GM10248 (cell line): ENCODE results near the gene REEP6.

ENCODE experiments used
- CTCF ChIA-PET: fragments of 300-600 bp; sonication (Branson Sonifier 250); formaldehyde crosslinking; extraction: SDS; loops from one replicate; lab custom pipeline; 2021; ENCODE audit warnings: antibody characterized with exemption; lab: Yijun Ruan, JAX
- POLR2A ChIA-PET: fragments of 350-650 bp; sonication (Branson Sonifier 250); formaldehyde crosslinking; extraction: SDS; loops from one replicate; lab custom pipeline; 2020; ENCODE audit warnings: antibody characterized with exemption; lab: Yijun Ruan, JAX
- DNase-seq: peaks from one replicate; pipeline ENCODE4 v3.0.0; 2012; ENCODE audit errors: extremely low spot score
- TF ChIP-seq, protein P1 (sequence below): IDR thresholded peaks from 2 replicates; pipeline ENCODE4 v1.5.1; 2012; ENCODE audit warnings: mild to moderate bottlenecking, low read depth; ENCODE audit errors: extremely low read depth, missing control alignments, control extremely low read depth

REEP6 gene

GRCh38 chr19:1520203-1520780 lies 29.3 kb downstream of the REEP6 start:
- no peak for DNase-seq
- ChIA-PET CTCF (interaction anchor here (0.8 kb wide), 1 partner anchor 152 kb away, joined by 3 read pairs; no protein-coding TSS in a partner anchor), POLR2A (no interaction called here)
- TF ChIP-seq, protein P1, sequence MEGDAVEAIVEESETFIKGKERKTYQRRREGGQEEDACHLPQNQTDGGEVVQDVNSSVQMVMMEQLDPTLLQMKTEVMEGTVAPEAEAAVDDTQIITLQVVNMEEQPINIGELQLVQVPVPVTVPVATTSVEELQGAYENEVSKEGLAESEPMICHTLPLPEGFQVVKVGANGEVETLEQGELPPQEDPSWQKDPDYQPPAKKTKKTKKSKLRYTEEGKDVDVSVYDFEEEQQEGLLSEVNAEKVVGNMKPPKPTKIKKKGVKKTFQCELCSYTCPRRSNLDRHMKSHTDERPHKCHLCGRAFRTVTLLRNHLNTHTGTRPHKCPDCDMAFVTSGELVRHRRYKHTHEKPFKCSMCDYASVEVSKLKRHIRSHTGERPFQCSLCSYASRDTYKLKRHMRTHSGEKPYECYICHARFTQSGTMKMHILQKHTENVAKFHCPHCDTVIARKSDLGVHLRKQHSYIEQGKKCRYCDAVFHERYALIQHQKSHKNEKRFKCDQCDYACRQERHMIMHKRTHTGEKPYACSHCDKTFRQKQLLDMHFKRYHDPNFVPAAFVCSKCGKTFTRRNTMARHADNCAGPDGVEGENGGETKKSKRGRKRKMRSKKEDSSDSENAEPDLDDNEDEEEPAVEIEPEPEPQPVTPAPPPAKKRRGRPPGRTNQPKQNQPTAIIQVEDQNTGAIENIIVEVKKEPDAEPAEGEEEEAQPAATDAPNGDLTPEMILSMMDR, result no peak

- DNase-seq, result no peak
- ChIA-PET CTCF (interaction anchor here (1.9 kb wide), 1 partner anchor 25 kb away, joined by 7 read pairs; no protein-coding TSS in a partner anchor), POLR2A (no interaction called here)
- TF ChIP-seq, protein P1, result no peak
Measured at GRCh38 chr19:1521636-1522035, 30.7 kb downstream of the REEP6 start.

- POLR2A ChIA-PET, result no interaction called here
- DNase-seq, result no peak
- TF ChIP-seq, protein P1, result no peak
- CTCF ChIA-PET, result interaction anchor here (1.9 kb wide), 1 partner anchor 24 kb away, joined by 7 read pairs; no protein-coding TSS in a partner anchor
Measured at GRCh38 chr19:1522061-1522460, 31.1 kb downstream of the REEP6 start.

GRCh38 chr19:1522838-1523237 lies 31.9 kb downstream of the REEP6 start:
- POLR2A ChIA-PET, result no interaction called here
- TF ChIP-seq, protein P1, result no peak
- CTCF ChIA-PET, result interaction anchor here (1.9 kb wide), 1 partner anchor 24 kb away, joined by 7 read pairs; no protein-coding TSS in a partner anchor
- no peak for DNase-seq

DNA sequence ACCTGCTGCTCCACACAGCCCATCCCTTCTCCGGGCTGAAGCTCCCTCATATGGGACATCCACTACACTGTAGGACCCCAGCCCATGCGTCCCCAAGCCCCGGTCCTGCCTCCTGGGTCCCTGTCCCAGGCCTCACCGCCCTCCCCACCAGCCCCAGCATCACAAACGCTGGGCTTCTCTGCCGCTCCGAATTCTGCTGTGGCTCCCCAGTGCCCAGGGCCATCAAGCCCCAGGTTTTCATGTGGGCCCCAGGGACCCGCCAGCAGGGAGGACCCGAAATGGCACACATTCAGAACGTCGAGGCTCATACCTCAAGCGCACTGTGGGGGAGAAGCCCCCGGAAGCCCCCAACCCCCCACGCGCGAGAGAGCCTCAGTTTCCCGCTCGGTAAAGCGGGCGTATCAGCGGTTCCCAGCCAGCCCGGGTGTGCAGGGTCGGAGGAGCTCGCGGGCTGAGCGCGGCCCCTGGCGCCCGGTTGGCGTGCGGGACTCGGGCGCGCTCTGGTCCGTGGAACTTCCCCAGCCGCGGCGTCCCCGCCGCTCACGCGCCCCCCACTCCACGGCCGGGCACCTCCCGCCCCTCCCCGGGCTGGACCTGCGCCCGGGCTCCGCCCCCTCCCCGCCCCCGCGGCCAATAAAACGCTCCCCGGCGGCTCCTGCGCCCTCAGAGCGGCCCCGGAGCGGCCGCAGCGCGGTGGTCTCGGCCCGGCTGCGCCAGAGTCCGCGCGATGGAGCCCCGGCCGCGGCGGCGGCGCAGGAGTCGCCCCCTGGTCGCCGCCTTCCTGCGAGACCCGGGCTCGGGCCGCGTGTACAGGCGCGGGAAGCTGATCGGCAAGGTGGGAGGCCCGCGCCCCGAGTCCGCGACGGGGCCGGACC lies 32.7 kb downstream of the REEP6 start, which contains the start of gene PLK5:
PLK5 (plus strand) TSS at position 666 of the 875 bp plus-strand sequence. CDS start 2,920 bp downstream, outside the sequence.
- TF ChIP-seq, protein P1, result no peak
- DNase-seq, result no peak
- POLR2A ChIA-PET, result no interaction called here
- CTCF ChIA-PET, result no interaction called here

- TF ChIP-seq, protein P1, result no peak
- no peak for DNase-seq
- POLR2A ChIA-PET, result no interaction called here
- CTCF ChIA-PET, result no interaction called here
Measured at GRCh38 chr19:1524287-1524971, 33.4 kb downstream of the REEP6 start.
